ENCODE data around the gene C16orf54.

- TF ChIP-seq POLR2A (IDR thresholded peaks at IDR 0.05; ENCODE audit: borderline replicate concordance, extremely low read depth, insufficient read depth, insufficient read length) (no peak), POLR2AphosphoS5 (IDR thresholded peaks at IDR 0.05; ENCODE audit: low read depth, low read length) (no peak), EZH2 (IDR thresholded peaks at IDR 0.05) (no peak), EZH2phosphoT487 (IDR thresholded peaks at IDR 0.05; ENCODE audit: borderline replicate concordance) (no peak), SP1 (IDR thresholded peaks at IDR 0.05; ENCODE audit: low read depth) (no peak)
- TF ChIP-seq, protein P1, sequence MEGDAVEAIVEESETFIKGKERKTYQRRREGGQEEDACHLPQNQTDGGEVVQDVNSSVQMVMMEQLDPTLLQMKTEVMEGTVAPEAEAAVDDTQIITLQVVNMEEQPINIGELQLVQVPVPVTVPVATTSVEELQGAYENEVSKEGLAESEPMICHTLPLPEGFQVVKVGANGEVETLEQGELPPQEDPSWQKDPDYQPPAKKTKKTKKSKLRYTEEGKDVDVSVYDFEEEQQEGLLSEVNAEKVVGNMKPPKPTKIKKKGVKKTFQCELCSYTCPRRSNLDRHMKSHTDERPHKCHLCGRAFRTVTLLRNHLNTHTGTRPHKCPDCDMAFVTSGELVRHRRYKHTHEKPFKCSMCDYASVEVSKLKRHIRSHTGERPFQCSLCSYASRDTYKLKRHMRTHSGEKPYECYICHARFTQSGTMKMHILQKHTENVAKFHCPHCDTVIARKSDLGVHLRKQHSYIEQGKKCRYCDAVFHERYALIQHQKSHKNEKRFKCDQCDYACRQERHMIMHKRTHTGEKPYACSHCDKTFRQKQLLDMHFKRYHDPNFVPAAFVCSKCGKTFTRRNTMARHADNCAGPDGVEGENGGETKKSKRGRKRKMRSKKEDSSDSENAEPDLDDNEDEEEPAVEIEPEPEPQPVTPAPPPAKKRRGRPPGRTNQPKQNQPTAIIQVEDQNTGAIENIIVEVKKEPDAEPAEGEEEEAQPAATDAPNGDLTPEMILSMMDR (IDR thresholded peaks at IDR 0.05 in 2 of 3, conservative IDR thresholded peaks at IDR 0.05 in 1 of 3; ENCODE audit: borderline replicate concordance in 1 of 3, insufficient read depth in 1 of 3, low read depth in 2 of 3, low read length in 2 of 3): no peak
- TF ChIP-seq, protein P2, sequence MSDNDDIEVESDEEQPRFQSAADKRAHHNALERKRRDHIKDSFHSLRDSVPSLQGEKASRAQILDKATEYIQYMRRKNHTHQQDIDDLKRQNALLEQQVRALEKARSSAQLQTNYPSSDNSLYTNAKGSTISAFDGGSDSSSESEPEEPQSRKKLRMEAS (IDR thresholded peaks at IDR 0.05): no peak
These were observed 44.6 kb downstream of the C16orf54 start for GRCh38 chr16:29701214-29701555.
